ENCODE data around the gene PAQR5. TPM values are rescaled to one million over a fixed set of nuclear protein-coding genes. Genes with fewer than 3 reads are reported as not detected.

Gene PAQR5
- total and polyA plus RNA-seq, 4 donors: 0.19 to 1.1 (median 0.53) TPM

DNA sequence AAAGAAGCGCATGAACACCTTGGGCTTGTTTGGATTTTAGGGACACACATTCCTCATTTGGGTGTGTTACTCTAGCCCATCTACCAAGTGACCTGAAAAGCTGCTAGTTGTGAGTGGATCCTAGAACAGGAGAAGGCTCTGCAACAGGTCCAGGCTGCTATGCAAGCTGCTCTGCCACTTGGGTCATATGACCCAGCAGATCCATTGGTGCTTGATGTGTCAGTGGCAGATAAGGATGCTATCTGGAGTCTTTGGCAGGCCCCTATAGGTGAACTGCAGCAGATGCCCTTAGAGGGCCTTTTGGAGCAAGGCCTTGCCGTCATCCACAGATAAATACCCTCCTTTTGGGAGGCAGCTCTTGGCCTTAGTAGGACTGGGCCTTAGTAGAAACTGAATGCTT is 53.2 kb downstream of the PAQR5 start:
- Histone ChIP-seq H3K36me3 (ENCODE audit: control insufficient read depth in 4 of 4, insufficient read depth in 3 of 4, low read depth in 1 of 4, low read length in 3 of 4) (no peaks in the 10 kb centered on the region), H3K9me3 (ENCODE audit: control insufficient read depth in 4 of 4, low read length in 3 of 4) (no peaks in the 10 kb centered on the region), H3K27me3 (ENCODE audit: control insufficient read depth in 4 of 4, insufficient read depth in 4 of 4, low read length in 3 of 4) (no peaks in the 10 kb centered on the region), H3K4me3 (ENCODE audit: low read depth in 1 of 3, low read length in 3 of 3) (no peak overlapping the region), H3K4me1 (ENCODE audit: control insufficient read depth in 4 of 4, insufficient read depth in 4 of 4, low read length in 3 of 4) (no peaks in the 10 kb centered on the region), H3K27ac (ENCODE audit: low read depth in 1 of 2, low read length in 2 of 2) (no peak overlapping the region), H3K9ac (ENCODE audit: low read depth in 1 of 2, low read length in 2 of 2) (no peak overlapping the region)
- no peak for DNase-seq (ENCODE audit: low spot score)
- TF ChIP-seq, protein P1, sequence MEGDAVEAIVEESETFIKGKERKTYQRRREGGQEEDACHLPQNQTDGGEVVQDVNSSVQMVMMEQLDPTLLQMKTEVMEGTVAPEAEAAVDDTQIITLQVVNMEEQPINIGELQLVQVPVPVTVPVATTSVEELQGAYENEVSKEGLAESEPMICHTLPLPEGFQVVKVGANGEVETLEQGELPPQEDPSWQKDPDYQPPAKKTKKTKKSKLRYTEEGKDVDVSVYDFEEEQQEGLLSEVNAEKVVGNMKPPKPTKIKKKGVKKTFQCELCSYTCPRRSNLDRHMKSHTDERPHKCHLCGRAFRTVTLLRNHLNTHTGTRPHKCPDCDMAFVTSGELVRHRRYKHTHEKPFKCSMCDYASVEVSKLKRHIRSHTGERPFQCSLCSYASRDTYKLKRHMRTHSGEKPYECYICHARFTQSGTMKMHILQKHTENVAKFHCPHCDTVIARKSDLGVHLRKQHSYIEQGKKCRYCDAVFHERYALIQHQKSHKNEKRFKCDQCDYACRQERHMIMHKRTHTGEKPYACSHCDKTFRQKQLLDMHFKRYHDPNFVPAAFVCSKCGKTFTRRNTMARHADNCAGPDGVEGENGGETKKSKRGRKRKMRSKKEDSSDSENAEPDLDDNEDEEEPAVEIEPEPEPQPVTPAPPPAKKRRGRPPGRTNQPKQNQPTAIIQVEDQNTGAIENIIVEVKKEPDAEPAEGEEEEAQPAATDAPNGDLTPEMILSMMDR (IDR thresholded peaks at IDR 0.05; ENCODE audit: low read depth, low read length, missing input control): no peak
- TF ChIP-seq HNF4A (conservative IDR thresholded peaks at IDR 0.05): no peak
- TF ChIP-seq, protein P2, sequence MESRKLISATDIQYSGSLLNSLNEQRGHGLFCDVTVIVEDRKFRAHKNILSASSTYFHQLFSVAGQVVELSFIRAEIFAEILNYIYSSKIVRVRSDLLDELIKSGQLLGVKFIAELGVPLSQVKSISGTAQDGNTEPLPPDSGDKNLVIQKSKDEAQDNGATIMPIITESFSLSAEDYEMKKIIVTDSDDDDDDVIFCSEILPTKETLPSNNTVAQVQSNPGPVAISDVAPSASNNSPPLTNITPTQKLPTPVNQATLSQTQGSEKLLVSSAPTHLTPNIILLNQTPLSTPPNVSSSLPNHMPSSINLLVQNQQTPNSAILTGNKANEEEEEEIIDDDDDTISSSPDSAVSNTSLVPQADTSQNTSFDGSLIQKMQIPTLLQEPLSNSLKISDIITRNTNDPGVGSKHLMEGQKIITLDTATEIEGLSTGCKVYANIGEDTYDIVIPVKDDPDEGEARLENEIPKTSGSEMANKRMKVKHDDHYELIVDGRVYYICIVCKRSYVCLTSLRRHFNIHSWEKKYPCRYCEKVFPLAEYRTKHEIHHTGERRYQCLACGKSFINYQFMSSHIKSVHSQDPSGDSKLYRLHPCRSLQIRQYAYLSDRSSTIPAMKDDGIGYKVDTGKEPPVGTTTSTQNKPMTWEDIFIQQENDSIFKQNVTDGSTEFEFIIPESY (IDR thresholded peaks at IDR 0.05): no peak
- no peak for TF ChIP-seq FOXA2 (IDR thresholded peaks at IDR 0.05)
- TF ChIP-seq, protein P3, sequence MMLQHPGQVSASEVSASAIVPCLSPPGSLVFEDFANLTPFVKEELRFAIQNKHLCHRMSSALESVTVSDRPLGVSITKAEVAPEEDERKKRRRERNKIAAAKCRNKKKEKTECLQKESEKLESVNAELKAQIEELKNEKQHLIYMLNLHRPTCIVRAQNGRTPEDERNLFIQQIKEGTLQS (IDR thresholded peaks at IDR 0.05): no peak
- TF ChIP-seq SP1 (IDR thresholded peaks at IDR 0.05): no peak
- no peak for TF ChIP-seq NR2F2 (IDR thresholded peaks at IDR 0.05)
- no peak for TF ChIP-seq RXRA (IDR thresholded peaks at IDR 0.05)
- TF ChIP-seq TAF1 (conservative IDR thresholded peaks at IDR 0.05): no peak
- no peak for TF ChIP-seq HNF4G (IDR thresholded peaks at IDR 0.05)
- TF ChIP-seq FOXA1 (IDR thresholded peaks at IDR 0.05): no peak
- TF ChIP-seq JUND (IDR thresholded peaks at IDR 0.05): no peak
- TF ChIP-seq, protein P4, sequence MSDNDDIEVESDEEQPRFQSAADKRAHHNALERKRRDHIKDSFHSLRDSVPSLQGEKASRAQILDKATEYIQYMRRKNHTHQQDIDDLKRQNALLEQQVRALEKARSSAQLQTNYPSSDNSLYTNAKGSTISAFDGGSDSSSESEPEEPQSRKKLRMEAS (IDR thresholded peaks at IDR 0.05): no peak
- TF ChIP-seq GABPA (IDR thresholded peaks at IDR 0.05 in 1 of 2, conservative IDR thresholded peaks at IDR 0.05 in 1 of 2): no peak
- no peak for TF ChIP-seq RAD21 (IDR thresholded peaks at IDR 0.05)
- TF ChIP-seq, protein P5, sequence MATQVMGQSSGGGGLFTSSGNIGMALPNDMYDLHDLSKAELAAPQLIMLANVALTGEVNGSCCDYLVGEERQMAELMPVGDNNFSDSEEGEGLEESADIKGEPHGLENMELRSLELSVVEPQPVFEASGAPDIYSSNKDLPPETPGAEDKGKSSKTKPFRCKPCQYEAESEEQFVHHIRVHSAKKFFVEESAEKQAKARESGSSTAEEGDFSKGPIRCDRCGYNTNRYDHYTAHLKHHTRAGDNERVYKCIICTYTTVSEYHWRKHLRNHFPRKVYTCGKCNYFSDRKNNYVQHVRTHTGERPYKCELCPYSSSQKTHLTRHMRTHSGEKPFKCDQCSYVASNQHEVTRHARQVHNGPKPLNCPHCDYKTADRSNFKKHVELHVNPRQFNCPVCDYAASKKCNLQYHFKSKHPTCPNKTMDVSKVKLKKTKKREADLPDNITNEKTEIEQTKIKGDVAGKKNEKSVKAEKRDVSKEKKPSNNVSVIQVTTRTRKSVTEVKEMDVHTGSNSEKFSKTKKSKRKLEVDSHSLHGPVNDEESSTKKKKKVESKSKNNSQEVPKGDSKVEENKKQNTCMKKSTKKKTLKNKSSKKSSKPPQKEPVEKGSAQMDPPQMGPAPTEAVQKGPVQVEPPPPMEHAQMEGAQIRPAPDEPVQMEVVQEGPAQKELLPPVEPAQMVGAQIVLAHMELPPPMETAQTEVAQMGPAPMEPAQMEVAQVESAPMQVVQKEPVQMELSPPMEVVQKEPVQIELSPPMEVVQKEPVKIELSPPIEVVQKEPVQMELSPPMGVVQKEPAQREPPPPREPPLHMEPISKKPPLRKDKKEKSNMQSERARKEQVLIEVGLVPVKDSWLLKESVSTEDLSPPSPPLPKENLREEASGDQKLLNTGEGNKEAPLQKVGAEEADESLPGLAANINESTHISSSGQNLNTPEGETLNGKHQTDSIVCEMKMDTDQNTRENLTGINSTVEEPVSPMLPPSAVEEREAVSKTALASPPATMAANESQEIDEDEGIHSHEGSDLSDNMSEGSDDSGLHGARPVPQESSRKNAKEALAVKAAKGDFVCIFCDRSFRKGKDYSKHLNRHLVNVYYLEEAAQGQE (IDR thresholded peaks at IDR 0.05): no peak
- TF ChIP-seq EGR1 (IDR thresholded peaks at IDR 0.05; ENCODE audit: low read depth in 2 of 2): no peak
- 97% methylated on average over 2 of the region's 2 CpGs for WGBS

All from liver (tissue), 9 donors.